Effector memory CD4-positive, alpha-beta T cell (primary cell): Measurements from ENCODE around the gene IFT80.
A peak's percentile ranks its signal among the peaks of the same experiment; 100 is the strongest.

Experiments
- DNase-seq, 3 donors: peaks; one replicate each; pipeline ENCODE4 v3.0.0-alpha.2; 2020
- H3K27ac ChIP-seq: 2 replicates; pipeline ENCODE4 v1.7.0; 2013; ENCODE audit warnings: mild to moderate bottlenecking, low read length, moderate library complexity; ENCODE audit not compliant: insufficient read depth, poor library complexity, severe bottlenecking
- H3K27me3 ChIP-seq: replicated peaks from 2 replicates; pipeline ENCODE4 v1.7.0; 2013; ENCODE audit warnings: mild to moderate bottlenecking, low read length; ENCODE audit not compliant: insufficient read depth, control insufficient read depth, poor library complexity, severe bottlenecking
- H3K36me3 ChIP-seq: 2 replicates; pipeline ENCODE4 v1.7.0; 2013; ENCODE audit warnings: mild to moderate bottlenecking, low read length, moderate library complexity; ENCODE audit not compliant: control insufficient read depth, insufficient read depth
- H3K4me1 ChIP-seq: 2 replicates; pipeline ENCODE4 v1.7.0; 2013; ENCODE audit warnings: low read length, mild to moderate bottlenecking; ENCODE audit not compliant: control insufficient read depth, insufficient read depth, poor library complexity, severe bottlenecking
- H3K4me3 ChIP-seq: 2 replicates; pipeline ENCODE4 v1.7.0; 2013; ENCODE audit warnings: low read length, low read depth, mild to moderate bottlenecking; ENCODE audit not compliant: insufficient read depth, poor library complexity, severe bottlenecking
- H3K9me3 ChIP-seq: 2 replicates; pipeline ENCODE4 v1.7.0; 2013; ENCODE audit warnings: mild to moderate bottlenecking, low read length, moderate library complexity; ENCODE audit not compliant: control insufficient read depth
- total RNA-seq, 3 donors: gene quantifications; one replicate each; lab custom pipeline; 2026; lab: John Stamatoyannopoulos, UW

The IFT80 gene
- total RNA-seq = 14.8 to 16.9 (median 16.7) reads per million in 3 donors

- DNase-seq = peak; percentile 92 to 95 (median 93)
- H3K9me3 ChIP-seq = no peaks in the 10 kb centered on the region
- peak within 1 kb of the TSS; percentile 91 for H3K27ac ChIP-seq
- peak within 1 kb of the TSS; percentile 93 for H3K4me3 ChIP-seq
- H3K36me3 ChIP-seq = no peaks in the 10 kb centered on the region
- peaks cover 4% of the 10 kb centered on the region for H3K27me3 ChIP-seq
- H3K4me1 ChIP-seq = peaks cover 12% of the 10 kb centered on the region
Observed at GRCh38 chr3:160399125-160400029, at the start of gene IFT80, which contains the start of gene SMC4. TSS of gene IFT80 (minus strand) at chr3:160399225. CDS start at chr3:160384600, 14,625 bp downstream. TSS of gene SMC4 (plus strand) at chr3:160399650. CDS start at chr3:160400827, 1,177 bp downstream.

- Histone ChIP-seq H3K27me3 (no peaks in the 10 kb centered on the region), H3K9me3 (no peaks in the 10 kb centered on the region), H3K27ac (no peak overlapping the region), H3K4me1 (peaks cover 9% of the 10 kb centered on the region), H3K36me3 (no peaks in the 10 kb centered on the region), H3K4me3 (no peak overlapping the region)
- no peak for DNase-seq
Observed at GRCh38 chr3:160447544-160447943, 48.5 kb upstream of the IFT80 start.

- Histone ChIP-seq H3K27me3 (no peaks in the 10 kb centered on the region), H3K27ac (no peak overlapping the region), H3K4me1 (peaks cover 9% of the 10 kb centered on the region), H3K9me3 (no peaks in the 10 kb centered on the region), H3K4me3 (no peak overlapping the region), H3K36me3 (no peaks in the 10 kb centered on the region)
- DNase-seq = no peak
Observed at GRCh38 chr3:160446522-160447056, 47.6 kb upstream of the IFT80 start.

- no peaks in the 10 kb centered on the region for H3K27me3 ChIP-seq
- H3K4me1 ChIP-seq = peaks cover 9% of the 10 kb centered on the region
- no peaks in the 10 kb centered on the region for H3K9me3 ChIP-seq
- H3K4me3 ChIP-seq = no peak overlapping the region
- H3K36me3 ChIP-seq = no peaks in the 10 kb centered on the region
- H3K27ac ChIP-seq = no peak overlapping the region
- no peak for DNase-seq
Observed at GRCh38 chr3:160445854-160446253, 46.8 kb upstream of the IFT80 start.

- no peak overlapping the region for H3K4me3 ChIP-seq
- no peaks in the 10 kb centered on the region for H3K9me3 ChIP-seq
- no peak overlapping the region for H3K27ac ChIP-seq
- peaks cover 5% of the 10 kb centered on the region for H3K4me1 ChIP-seq
- H3K36me3 ChIP-seq = peaks cover 5% of the 10 kb centered on the region
- DNase-seq = no peak
- no peaks in the 10 kb centered on the region for H3K27me3 ChIP-seq
Observed at GRCh38 chr3:160444411-160444810, 45.4 kb upstream of the IFT80 start.

GRCh38 chr3:160440687-160441086 is 41.7 kb upstream of the IFT80 start:
- no peak overlapping the region for H3K4me3 ChIP-seq
- H3K36me3 ChIP-seq = peaks cover 7% of the 10 kb centered on the region
- H3K9me3 ChIP-seq = no peaks in the 10 kb centered on the region
- DNase-seq = no peak
- H3K27me3 ChIP-seq = no peaks in the 10 kb centered on the region
- no peak overlapping the region for H3K27ac ChIP-seq
- peaks cover 3% of the 10 kb centered on the region for H3K4me1 ChIP-seq

- peaks cover 3% of the 10 kb centered on the region for H3K4me1 ChIP-seq
- H3K27ac ChIP-seq = peak overlapping the region; percentile 12
- H3K9me3 ChIP-seq = no peaks in the 10 kb centered on the region
- DNase-seq = no peak
- H3K27me3 ChIP-seq = no peaks in the 10 kb centered on the region
- H3K4me3 ChIP-seq = no peak overlapping the region
- peaks cover 18% of the 10 kb centered on the region for H3K36me3 ChIP-seq
Observed at GRCh38 chr3:160437083-160437455, 38.0 kb upstream of the IFT80 start.

GRCh38 chr3:160435747-160436146 is 36.7 kb upstream of the IFT80 start:
- Histone ChIP-seq H3K4me1 (peaks cover 3% of the 10 kb centered on the region), H3K27me3 (no peaks in the 10 kb centered on the region), H3K4me3 (no peak overlapping the region), H3K27ac (no peak overlapping the region), H3K9me3 (no peaks in the 10 kb centered on the region), H3K36me3 (peaks cover 27% of the 10 kb centered on the region)
- DNase-seq = no peak

GRCh38 chr3:160435095-160435494 is 36.1 kb upstream of the IFT80 start:
- no peak for DNase-seq
- no peak overlapping the region for H3K4me3 ChIP-seq
- H3K27me3 ChIP-seq = no peaks in the 10 kb centered on the region
- H3K4me1 ChIP-seq = peaks cover 3% of the 10 kb centered on the region
- peaks cover 25% of the 10 kb centered on the region for H3K36me3 ChIP-seq
- no peak overlapping the region for H3K27ac ChIP-seq
- H3K9me3 ChIP-seq = no peaks in the 10 kb centered on the region

GRCh38 chr3:160434071-160434470 is 35.0 kb upstream of the IFT80 start:
- Histone ChIP-seq H3K4me3 (no peak overlapping the region), H3K36me3 (peaks cover 25% of the 10 kb centered on the region), H3K27ac (no peak overlapping the region), H3K9me3 (no peaks in the 10 kb centered on the region), H3K27me3 (no peaks in the 10 kb centered on the region), H3K4me1 (peaks cover 3% of the 10 kb centered on the region)
- DNase-seq = no peak
